HepG2 (cell line): ENCODE results near the gene VWA3B. TPM values are rescaled to one million over a fixed set of nuclear protein-coding genes. Genes with fewer than 3 reads are reported as not detected.

Experiments
- ATAC-seq: fragments of 200-7000 bp; cut with Tn5 transposase; 3 replicates; pipeline ENCODE4 v1.9.1; 2020; ENCODE audit warnings: mild to moderate bottlenecking, moderate library complexity
- BruUV-seq: library from RNA; stranded (reverse); fragments of 400-500 nt; replicated peaks from 2 replicates; lab custom pipeline; 2021; lab: Mats Ljungman, UMichigan
- CTCF ChIA-PET: fragments of 300-600 bp; formaldehyde crosslinking; extraction: SDS; loops from one replicate; lab custom pipeline; 2021; ENCODE audit warnings: low total read pairs, inconsistent platforms, low intra/inter-chr PET ratio; lab: Yijun Ruan, JAX
- POLR2A ChIA-PET: fragments of 350-600 bp; sonication (Branson Sonifier 250); formaldehyde crosslinking; loops from one replicate; lab custom pipeline; 2020; ENCODE audit warnings: antibody characterized with exemption, inconsistent platforms; lab: Yijun Ruan, JAX
- DNase-seq: peaks from one replicate; pipeline ENCODE4 v3.0.0-alpha.2; 2015; ENCODE audit warnings: low spot score
- FAIRE-seq: peaks from 3 replicates; lab custom pipeline; 2011; peaks lifted over from hg19 to GRCh38; lab: Jason Lieb, UNC
- H2AFZ ChIP-seq: one replicate; pipeline ENCODE4 v1.6.1; 2011; ENCODE audit warnings: low read length, inconsistent platforms
- H3K27ac ChIP-seq: fragments of 300-600 bp; 3 replicates; pipeline ENCODE4 v1.8.0; 2011; ENCODE audit warnings: mixed run types, mild to moderate bottlenecking, mixed read lengths, low read length, inconsistent platforms; ENCODE audit not compliant: insufficient read depth; ENCODE audit errors: extremely low read length
- H3K27me3 ChIP-seq, 2 experiments: fragments of 200-600 bp in 1 of 2; 2 replicates in 1 of 2; 3 replicates in 1 of 2; pipeline versions ENCODE4 v1.6.0 to v1.8.0; 2011; ENCODE audit warnings: low read length in 2 of 2, mild to moderate bottlenecking in 2 of 2, moderate library complexity in 2 of 2, inconsistent platforms in 1 of 2; ENCODE audit not compliant: insufficient read depth in 2 of 2, control insufficient read depth in 1 of 2
- H3K36me3 ChIP-seq, 2 experiments: fragments of 200-600 bp in 1 of 2; replicated peaks in 1 of 2; 2 replicates in 1 of 2; 3 replicates in 1 of 2; pipeline versions ENCODE4 v1.5.1 to v1.8.0; 2011; ENCODE audit warnings: low read length in 2 of 2, inconsistent platforms in 1 of 2; ENCODE audit not compliant: insufficient read depth in 2 of 2, control insufficient read depth in 1 of 2
- H3K4me1 ChIP-seq: 2 replicates; pipeline ENCODE4 v1.5.1; 2012; ENCODE audit warnings: low read length, inconsistent platforms; ENCODE audit not compliant: insufficient read depth
- H3K4me2 ChIP-seq: 2 replicates; pipeline ENCODE4 v1.6.0; 2011; ENCODE audit warnings: low read depth, low read length, inconsistent platforms
- H3K4me3 ChIP-seq, 3 experiments: fragments of 200-600 bp in 1 of 3; sonication (generic), shearing (Covaris generic) in 1 of 3; replicated peaks in 1 of 3; 2 replicates each; pipeline ENCODE4 v1.5.1; 2011 to 2016; ENCODE audit warnings: low read length in 3 of 3, inconsistent platforms in 2 of 3, low read depth in 2 of 3, mild to moderate bottlenecking in 2 of 3, control low read depth in 1 of 3, mixed read lengths in 1 of 3; ENCODE audit not compliant: insufficient read depth in 1 of 3
- H3K79me2 ChIP-seq: one replicate; pipeline ENCODE4 v1.6.1; 2011; ENCODE audit warnings: low read length, inconsistent platforms; ENCODE audit not compliant: insufficient read depth
- H3K9ac ChIP-seq: 2 replicates; pipeline ENCODE4 v1.6.0; 2011; ENCODE audit warnings: mild to moderate bottlenecking, low read depth, low read length, inconsistent platforms; ENCODE audit not compliant: insufficient read depth
- H3K9me3 ChIP-seq: 2 replicates; pipeline ENCODE4 v1.5.1; 2012; ENCODE audit warnings: mild to moderate bottlenecking, low read length
- H4K20me1 ChIP-seq: 2 replicates; pipeline ENCODE4 v1.6.0; 2011; ENCODE audit warnings: inconsistent platforms, mild to moderate bottlenecking, low read length, moderate library complexity; ENCODE audit not compliant: insufficient read depth
- BRF2 ChIP-seq: sonication (generic); formaldehyde crosslinking; IDR thresholded peaks from 2 replicates; pipeline ENCODE4 v1.8.1; 2022; ENCODE audit warnings: mild to moderate bottlenecking, missing genetic modification reagents
- MTA3 ChIP-seq: sonication (generic); formaldehyde crosslinking; IDR thresholded peaks from 2 replicates; pipeline ENCODE4 v1.4.0; 2020; ENCODE audit warnings: missing genetic modification reagents
- MXI1 ChIP-seq: IDR thresholded peaks from 3 replicates; pipeline ENCODE4 v1.6.1; 2012; ENCODE audit warnings: low read depth, low read length, inconsistent platforms, borderline replicate concordance
- MYPOP ChIP-seq: sonication (generic); formaldehyde crosslinking; IDR thresholded peaks from 2 replicates; pipeline ENCODE4 v1.8.1; 2023; ENCODE audit warnings: mild to moderate bottlenecking, moderate library complexity, missing genetic modification reagents
- NFE2L1 ChIP-seq: sonication (generic); formaldehyde crosslinking; IDR thresholded peaks from 2 replicates; pipeline ENCODE4 v1.4.0; 2020; ENCODE audit warnings: missing genetic modification reagents, mild to moderate bottlenecking, borderline replicate concordance
- PAXIP1 ChIP-seq: sonication (generic); formaldehyde crosslinking; conservative IDR thresholded peaks from 2 replicates; pipeline ENCODE4 v1.4.0; 2020; ENCODE audit warnings: mild to moderate bottlenecking, missing genetic modification reagents, moderate library complexity
- SP4 ChIP-seq: sonication (generic); formaldehyde crosslinking; IDR thresholded peaks from 2 replicates; pipeline ENCODE4 v1.8.1; 2023; ENCODE audit warnings: mild to moderate bottlenecking, missing genetic modification reagents
- TRIM24 ChIP-seq: sonication (generic); formaldehyde crosslinking; IDR thresholded peaks from 2 replicates; pipeline ENCODE4 v1.8.0; 2022; ENCODE audit warnings: mild to moderate bottlenecking, missing genetic modification reagents
- ZKSCAN1 ChIP-seq: fragments of 150-350 bp; IDR thresholded peaks from 2 replicates; pipeline ENCODE4 v1.6.1; 2014; ENCODE audit warnings: low read length
- ZNF510 ChIP-seq: sonication (generic); formaldehyde crosslinking; IDR thresholded peaks from 2 replicates; pipeline ENCODE4 v1.4.0; 2020; ENCODE audit warnings: low read depth, mild to moderate bottlenecking, missing genetic modification reagents
- ZNF530 ChIP-seq: sonication (generic); formaldehyde crosslinking; IDR thresholded peaks from 2 replicates; pipeline ENCODE4 v1.5.0; 2020; ENCODE audit warnings: low read depth, mild to moderate bottlenecking, missing genetic modification reagents
- WGBS: methylation state at CpG from one replicate; pipeline ENCODE4 v1.1.6; 2017; ENCODE audit warnings: low lambda C conversion rate; 5-methylcytosine and 5-hydroxymethylcytosine counted together
- in situ Hi-C: cut with HindIII; loops from 2 replicates; pipeline ENCODE4 v1.10.0; 2017; ENCODE audit warnings: low pct_unique_long_range_greater_than_20kb; ENCODE audit not compliant: extremely low pct_ligation_motif_present
- intact Hi-C: fragments of 100-400 bp; cut with micrococcal nuclease; formaldehyde crosslinking; loops from one replicate; pipeline ENCODE4 v1.10.0; 2022; ENCODE audit not compliant: unreplicated experiment
- polyA plus RNA-seq, 8 experiments: library from polyadenylated mRNA; depleted of rRNA in 3 of 8; stranded (reverse) in 7 of 8; unstranded in 1 of 8; fragments of >200 nt; fragmentation: Illumina TruSeq in 4 of 8; extraction: Trizol in 4 of 8; gene quantifications; 2 replicates each; pipeline versions ENCODE4 v1.2.1 to v1.2.3, GENCODE V29; 2011 to 2016; ENCODE audit warnings: low read depth in 4 of 8, missing spikeins in 1 of 8, mixed read lengths in 1 of 8; ENCODE audit not compliant: insufficient read depth in 1 of 8
- total RNA-seq, 5 experiments: library from RNA; depleted of rRNA; stranded (reverse); fragments of >200 nt; fragmentation: Illumina TruSeq; extraction: Trizol; gene quantifications; 2 replicates each; pipeline ENCODE4 v1.2.3, GENCODE V29; 2016; ENCODE audit warnings: low read depth in 1 of 5
- TF ChIP-seq, protein P1 (sequence below): IDR thresholded peaks from 2 replicates; pipeline ENCODE4 v1.6.1; 2016
- TF ChIP-seq, protein P2 (sequence below): sonication (generic); formaldehyde crosslinking; IDR thresholded peaks from 2 replicates; pipeline ENCODE4 v1.4.0; 2020; ENCODE audit warnings: mild to moderate bottlenecking, missing genetic modification reagents
- TF ChIP-seq, protein P3 (sequence below): sonication (generic); formaldehyde crosslinking; IDR thresholded peaks from 2 replicates; pipeline ENCODE4 v1.4.0; 2020; ENCODE audit warnings: mild to moderate bottlenecking, missing genetic modification reagents
- TF ChIP-seq, protein P4 (sequence below): sonication (generic); formaldehyde crosslinking; IDR thresholded peaks from 2 replicates; pipeline ENCODE4 v1.8.0; 2022; ENCODE audit warnings: missing genetic modification reagents, mild to moderate bottlenecking, borderline replicate concordance

VWA3B gene
- total and polyA plus RNA-seq, 2 of the 13 experiments (the other 11 are each of a cell fraction or from before 2014, with no cell fraction given), result not detected

DNA sequence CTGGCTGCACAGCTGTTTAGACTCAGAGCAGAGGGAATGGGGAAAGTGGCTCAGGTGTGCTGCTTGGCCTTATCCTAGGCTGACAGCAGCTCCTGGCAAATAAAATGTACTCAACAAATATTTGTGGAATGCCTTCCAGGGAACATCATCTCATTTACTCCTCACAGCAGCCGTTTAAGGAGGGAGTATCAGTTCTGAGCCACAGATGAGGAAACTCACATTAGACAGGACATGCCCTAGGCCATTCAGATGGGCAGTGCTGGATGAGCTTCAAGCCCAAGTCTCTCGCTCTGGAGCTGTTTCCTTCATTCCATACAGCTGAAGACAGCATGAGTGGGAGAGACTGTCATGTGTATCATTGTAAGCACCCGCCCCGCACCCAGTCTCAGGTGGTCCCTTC, 129.6 kb downstream of the VWA3B start:
- no TSS peak for BruUV-seq
- Histone ChIP-seq H3K9me3 (no peaks in the 10 kb centered on the region), H3K79me2 (no peaks in the 10 kb centered on the region), H3K9ac (no peak overlapping the region), H3K27me3 (peaks cover 3 to 47% of the 10 kb centered on the region in 2 experiments; a peak in 4 of 5 replicates), H4K20me1 (no peaks in the 10 kb centered on the region), H3K4me1 (no peaks in the 10 kb centered on the region), H2AFZ (no peak overlapping the region), H3K4me3 (no peak overlapping the region), H3K4me2 (no peak overlapping the region), H3K36me3 (no peaks in the 10 kb centered on the region), H3K27ac (no peak overlapping the region)
- WGBS, result 17% methylated on average over 2 of the region's 4 CpGs
- no peak for FAIRE-seq
- intact Hi-C loops, result no loop called here
- no peak for DNase-seq
- TF ChIP-seq, protein P1, sequence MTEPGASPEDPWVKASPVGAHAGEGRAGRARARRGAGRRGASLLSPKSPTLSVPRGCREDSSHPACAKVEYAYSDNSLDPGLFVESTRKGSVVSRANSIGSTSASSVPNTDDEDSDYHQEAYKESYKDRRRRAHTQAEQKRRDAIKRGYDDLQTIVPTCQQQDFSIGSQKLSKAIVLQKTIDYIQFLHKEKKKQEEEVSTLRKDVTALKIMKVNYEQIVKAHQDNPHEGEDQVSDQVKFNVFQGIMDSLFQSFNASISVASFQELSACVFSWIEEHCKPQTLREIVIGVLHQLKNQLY (CRISPR knock-in tag), result no peak
- TF ChIP-seq, protein P2, sequence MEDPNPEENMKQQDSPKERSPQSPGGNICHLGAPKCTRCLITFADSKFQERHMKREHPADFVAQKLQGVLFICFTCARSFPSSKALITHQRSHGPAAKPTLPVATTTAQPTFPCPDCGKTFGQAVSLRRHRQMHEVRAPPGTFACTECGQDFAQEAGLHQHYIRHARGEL (CRISPR knock-in tag), result no peak
- TF ChIP-seq NFE2L1 (CRISPR knock-in tag), result no peak
- TF ChIP-seq ZNF510 (CRISPR knock-in tag), result no peak
- no peak for TF ChIP-seq BRF2 (CRISPR knock-in tag)
- TF ChIP-seq MYPOP (CRISPR knock-in tag), result no peak
- TF ChIP-seq MTA3 (CRISPR knock-in tag), result no peak
- TF ChIP-seq TRIM24, result no peak
- TF ChIP-seq MXI1, result no peak
- TF ChIP-seq ZKSCAN1, result no peak
- TF ChIP-seq, protein P3, sequence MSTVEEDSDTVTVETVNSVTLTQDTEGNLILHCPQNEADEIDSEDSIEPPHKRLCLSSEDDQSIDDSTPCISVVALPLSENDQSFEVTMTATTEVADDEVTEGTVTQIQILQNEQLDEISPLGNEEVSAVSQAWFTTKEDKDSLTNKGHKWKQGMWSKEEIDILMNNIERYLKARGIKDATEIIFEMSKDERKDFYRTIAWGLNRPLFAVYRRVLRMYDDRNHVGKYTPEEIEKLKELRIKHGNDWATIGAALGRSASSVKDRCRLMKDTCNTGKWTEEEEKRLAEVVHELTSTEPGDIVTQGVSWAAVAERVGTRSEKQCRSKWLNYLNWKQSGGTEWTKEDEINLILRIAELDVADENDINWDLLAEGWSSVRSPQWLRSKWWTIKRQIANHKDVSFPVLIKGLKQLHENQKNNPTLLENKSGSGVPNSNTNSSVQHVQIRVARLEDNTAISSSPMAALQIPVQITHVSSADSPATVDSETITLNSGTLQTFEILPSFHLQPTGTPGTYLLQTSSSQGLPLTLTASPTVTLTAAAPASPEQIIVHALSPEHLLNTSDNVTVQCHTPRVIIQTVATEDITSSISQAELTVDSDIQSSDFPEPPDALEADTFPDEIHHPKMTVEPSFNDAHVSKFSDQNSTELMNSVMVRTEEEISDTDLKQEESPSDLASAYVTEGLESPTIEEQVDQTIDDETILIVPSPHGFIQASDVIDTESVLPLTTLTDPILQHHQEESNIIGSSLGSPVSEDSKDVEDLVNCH (CRISPR knock-in tag), result no peak
- TF ChIP-seq PAXIP1 (CRISPR knock-in tag), result no peak
- TF ChIP-seq SP4, result no peak
- TF ChIP-seq, protein P4, sequence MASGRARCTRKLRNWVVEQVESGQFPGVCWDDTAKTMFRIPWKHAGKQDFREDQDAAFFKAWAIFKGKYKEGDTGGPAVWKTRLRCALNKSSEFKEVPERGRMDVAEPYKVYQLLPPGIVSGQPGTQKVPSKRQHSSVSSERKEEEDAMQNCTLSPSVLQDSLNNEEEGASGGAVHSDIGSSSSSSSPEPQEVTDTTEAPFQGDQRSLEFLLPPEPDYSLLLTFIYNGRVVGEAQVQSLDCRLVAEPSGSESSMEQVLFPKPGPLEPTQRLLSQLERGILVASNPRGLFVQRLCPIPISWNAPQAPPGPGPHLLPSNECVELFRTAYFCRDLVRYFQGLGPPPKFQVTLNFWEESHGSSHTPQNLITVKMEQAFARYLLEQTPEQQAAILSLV (CRISPR knock-in tag), result no peak
- no peak for TF ChIP-seq ZNF530 (CRISPR knock-in tag)
- ChIA-PET CTCF (no interaction called here), POLR2A (no interaction called here)
- ATAC-seq, result no peak
- in situ Hi-C loops, result no loop called here
